ENCODE measurements around the gene DTYMK.

DNA sequence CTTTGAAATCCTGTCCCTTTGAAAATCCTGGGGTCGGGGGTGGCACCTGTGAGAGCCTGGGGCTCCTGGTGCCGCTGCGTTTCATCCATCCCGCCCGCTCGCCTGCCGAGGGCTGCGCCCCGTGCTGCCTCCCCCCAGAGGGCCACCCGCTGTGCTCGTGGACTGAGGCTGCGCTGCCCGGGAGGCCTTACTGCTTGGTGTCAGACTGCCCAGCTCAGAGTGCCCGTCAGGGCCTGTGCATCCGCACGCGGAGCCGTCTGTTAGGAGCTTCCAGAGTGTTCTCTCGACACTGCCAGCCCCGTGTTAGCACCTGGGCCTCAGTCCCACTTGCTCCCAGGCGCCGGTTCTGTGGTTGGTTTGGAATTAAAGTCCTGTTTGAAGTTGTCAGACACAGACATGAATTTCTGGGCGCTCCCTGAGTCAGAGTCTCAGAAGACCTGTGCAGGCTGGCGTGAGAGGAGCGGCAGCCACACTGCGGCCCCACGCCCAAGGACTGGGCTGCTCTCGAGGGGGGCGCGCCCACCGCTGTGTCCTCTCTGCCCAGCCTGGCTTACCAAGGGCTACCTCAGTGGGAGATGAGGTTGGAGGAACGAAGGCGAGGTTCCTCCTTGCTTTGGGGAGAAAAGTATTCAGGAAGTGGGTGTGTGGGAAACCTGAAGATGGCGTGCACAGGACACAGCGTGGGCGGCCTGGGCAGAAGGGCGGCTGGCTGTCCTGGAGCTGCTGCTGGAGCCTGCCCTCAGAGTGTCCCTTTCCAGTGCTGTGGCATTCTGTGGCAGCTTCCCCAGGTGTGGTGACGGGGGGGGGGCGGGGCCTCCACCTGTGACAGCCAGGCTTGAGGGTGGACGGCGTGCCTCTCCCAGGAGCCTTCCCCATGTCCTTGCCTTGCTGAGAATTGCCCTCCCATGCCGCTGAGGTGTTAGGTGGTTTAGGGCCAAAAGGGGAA, 14.1 kb downstream of the DTYMK start:
- TF ChIP-seq CTCF (IDR thresholded peaks at IDR 0.05) = no peak
- no peak for TF ChIP-seq EP300 (IDR thresholded peaks at IDR 0.05)
- no peak for TF ChIP-seq POLR2A (IDR thresholded peaks at IDR 0.05)

Measured in gastroesophageal sphincter (tissue), 3 donors.